HG02840 (cell line): ENCODE data around the gene TCHH.

Source experiments
- ATAC-seq: cut with Tn5 transposase; IDR thresholded peaks from one replicate; pipeline ENCODE4 v1.9.1; 2021; ENCODE audit warnings: mild to moderate bottlenecking, moderate library complexity, moderate number of reproducible peaks; ENCODE audit not compliant: unreplicated experiment, low FRiP score

TCHH gene

DNA sequence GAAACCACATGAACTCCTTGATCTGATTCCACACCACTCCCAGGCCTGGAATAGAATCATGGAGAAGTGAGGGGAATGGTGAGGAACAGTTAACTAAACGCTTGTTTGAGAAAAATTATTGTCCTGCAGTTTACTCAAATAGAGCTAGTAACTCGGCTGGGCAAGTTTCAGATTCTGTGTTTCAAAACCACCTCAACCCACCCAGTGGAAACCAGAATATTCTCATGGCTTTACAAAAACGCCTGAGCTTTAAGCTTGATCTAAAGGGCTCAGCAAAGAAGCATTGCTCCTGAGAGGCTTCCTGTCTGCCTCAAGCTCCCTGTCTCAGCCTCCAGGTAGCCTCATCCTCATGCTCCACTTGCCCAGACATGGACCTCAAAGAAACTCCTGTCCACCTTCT, 42.9 kb downstream of the TCHH start:
- ATAC-seq: no peak

DNA sequence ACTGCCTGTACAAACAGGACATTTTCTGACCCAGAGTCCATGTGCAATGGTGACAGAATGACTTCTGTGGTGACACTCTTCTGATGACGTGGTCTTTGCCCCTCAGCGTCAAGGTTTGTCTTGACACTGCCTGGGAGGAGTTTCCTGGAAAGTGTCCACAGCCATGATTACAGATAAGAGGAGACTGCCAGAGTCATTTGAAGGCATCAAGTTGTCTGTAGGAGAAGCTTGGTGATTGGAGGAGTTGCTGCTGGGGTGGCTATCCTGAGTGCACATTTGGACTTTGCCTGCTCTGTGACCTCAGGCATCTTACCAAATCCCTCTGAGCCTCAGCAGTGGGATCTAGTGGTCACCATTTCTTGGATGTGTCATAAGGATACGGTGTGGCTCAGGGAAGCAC, 44.1 kb downstream of the TCHH start:
- no peak for ATAC-seq

- no peak for ATAC-seq
These were observed 47.3 kb downstream of the TCHH start for GRCh38 chr1:152067929-152068328.

GRCh38 chr1:152067150-152067549, 48.1 kb downstream of the TCHH start:
- no peak for ATAC-seq

DNA sequence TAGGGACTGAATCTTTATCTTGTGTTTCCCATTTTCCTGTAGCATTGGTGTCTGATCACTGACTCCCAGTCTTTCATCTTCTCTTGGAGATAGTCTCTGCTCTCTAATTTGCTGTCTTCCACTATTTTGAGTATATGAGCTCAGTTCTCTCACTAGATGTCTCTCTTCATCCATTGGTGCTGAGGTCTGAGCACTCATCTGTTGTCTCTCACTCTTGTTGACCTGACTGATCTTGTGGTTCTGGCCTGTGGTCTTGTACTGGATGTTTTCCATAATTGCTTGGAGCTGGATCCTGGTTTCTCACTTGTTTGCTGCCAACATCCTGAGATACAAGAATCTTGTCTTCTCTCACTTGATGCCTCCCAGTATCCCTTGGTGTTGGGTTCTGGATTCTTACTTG, 53.3 kb downstream of the TCHH start:
- ATAC-seq: no peak
